ENCODE data around the gene FIG4.

GRCh38 chr6:109852713-109853112 lies 161.6 kb downstream of the FIG4 start:
- TF ChIP-seq CTCF (IDR thresholded peaks at IDR 0.05) (no peak), POLR2A (IDR thresholded peaks at IDR 0.05) (no peak)

All from Peyer's patch (tissue), 4 donors.